Kidney capillary endothelial cell (primary cell): ENCODE results near the gene HPGDS.
"Not testable (repeated sequence)": the region's sequence is repeated elsewhere in the genome, so short reads cannot be mapped to it uniquely, and the experiment has no call there.

Experiments used
- DNase-seq: peaks from one replicate; pipeline ENCODE4 v3.0.0-alpha.2; 2018; ENCODE audit warnings: low spot score

Gene HPGDS

DNA sequence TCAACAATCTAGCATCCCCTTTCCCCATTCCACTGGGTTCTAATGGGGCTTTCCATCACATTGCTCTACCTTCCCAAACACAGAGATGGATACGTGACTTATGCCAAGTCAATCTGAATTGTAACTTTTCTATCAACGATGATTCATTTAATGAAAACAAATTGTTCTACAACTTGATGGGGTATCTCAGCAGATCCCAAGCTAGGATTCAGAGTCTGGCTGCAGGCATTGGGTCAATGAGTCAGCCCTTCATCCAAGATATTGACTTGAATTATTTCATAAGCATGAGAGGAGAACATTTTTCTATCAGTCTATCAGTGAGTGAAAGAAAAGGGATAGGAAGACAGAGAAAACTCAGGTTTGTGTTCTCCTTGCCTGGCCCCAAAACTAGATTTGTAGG lies 15.0 kb upstream of the HPGDS start:
- DNase-seq: no peak

DNA sequence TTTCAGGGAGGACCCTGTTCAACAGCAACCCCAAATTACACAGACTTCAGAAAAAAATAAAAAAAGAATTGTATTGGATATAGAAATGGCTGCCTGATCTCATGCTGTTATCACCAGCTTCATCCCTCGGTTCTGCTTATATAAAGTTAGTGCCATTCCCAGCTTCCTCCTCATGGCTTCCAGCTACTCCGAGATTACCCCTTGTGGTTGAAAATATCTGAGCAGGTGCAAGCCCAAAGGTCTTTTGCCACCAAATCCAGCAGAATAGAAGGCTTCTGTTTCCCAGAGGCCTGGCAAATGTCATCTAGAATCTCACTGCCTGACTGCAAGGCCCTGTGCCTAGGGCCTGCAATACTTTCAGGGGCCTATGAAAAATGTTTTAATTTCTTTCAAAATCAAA lies 13.8 kb upstream of the HPGDS start:
- DNase-seq: no peak

DNA sequence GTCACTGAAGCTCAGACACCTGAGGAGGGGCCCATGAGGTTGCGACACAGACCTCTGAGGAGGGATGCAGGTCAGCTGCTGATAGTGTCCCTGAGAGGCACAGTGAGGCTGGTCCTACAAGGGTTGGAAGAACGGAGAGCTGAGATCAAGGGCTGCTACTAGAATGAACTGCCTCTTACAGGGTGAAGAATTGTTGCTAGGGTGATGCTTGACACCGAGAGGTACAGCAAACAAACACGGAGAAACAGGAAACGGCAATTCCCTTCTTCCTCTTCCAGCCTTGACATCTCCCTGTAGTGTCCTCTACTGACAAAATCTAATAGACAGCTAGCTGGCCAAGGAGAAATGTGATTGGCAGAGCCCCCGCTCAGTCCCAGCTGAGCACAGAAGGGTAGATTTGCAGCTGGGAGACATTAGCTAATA lies 11.8 kb upstream of the HPGDS start:
- no peak for DNase-seq

DNA sequence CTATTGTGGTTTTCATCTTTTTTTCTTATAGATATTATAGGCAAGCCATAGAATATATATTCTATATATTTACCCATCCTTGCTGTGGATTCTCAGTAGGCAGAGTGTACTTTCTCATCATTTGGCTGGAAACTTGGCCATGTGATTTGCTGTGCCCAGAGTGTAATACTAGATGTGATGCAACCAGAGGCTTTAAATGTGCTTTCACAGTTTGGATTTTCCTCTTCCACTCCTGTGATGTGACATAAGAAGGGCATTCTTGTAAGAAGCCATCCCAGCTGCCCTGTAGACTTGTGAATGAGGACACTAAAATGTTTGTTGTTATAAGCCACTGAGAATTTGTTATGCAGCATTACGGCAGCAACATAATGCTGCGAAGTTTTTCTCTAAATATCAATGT lies 10.4 kb upstream of the HPGDS start:
- no peak for DNase-seq

DNA sequence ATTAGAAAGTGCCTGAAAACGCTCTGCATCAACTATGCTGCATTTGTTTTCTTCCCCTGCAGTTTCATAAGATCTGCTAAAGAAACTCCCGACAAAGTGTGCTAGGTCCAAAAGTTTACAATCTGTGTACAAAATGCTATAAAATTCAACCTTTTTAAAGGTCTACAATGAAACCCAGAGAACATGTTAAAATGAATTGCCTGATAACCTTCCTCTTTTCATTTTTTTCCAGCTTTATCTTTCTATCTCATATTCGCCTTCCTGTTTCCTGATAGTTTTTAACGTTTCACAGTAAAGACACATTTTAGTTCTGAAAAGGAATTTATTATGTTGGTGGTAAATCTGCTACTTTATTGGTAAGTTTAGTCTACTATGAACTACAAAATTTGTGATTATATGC lies 9.5 kb upstream of the HPGDS start:
- DNase-seq: no peak

DNA sequence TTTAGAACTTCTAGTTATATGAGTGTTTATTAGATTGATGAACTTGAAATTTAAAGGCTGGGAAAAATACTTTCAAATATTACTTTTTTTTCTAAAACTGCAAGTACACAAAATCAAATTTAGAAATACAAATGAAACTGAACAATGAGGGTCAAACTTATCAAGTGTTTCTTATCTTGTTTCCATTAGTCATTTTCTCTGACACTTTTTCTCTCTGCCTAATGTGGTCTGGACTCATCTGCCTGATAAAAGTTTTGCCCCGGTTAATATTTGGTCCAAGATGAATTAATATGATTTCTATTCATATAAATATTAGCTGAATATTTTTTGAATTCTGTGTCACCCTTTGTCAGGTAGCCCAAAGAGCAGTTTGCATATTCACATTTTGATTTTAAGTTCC lies 8.7 kb upstream of the HPGDS start:
- DNase-seq: no peak

DNA sequence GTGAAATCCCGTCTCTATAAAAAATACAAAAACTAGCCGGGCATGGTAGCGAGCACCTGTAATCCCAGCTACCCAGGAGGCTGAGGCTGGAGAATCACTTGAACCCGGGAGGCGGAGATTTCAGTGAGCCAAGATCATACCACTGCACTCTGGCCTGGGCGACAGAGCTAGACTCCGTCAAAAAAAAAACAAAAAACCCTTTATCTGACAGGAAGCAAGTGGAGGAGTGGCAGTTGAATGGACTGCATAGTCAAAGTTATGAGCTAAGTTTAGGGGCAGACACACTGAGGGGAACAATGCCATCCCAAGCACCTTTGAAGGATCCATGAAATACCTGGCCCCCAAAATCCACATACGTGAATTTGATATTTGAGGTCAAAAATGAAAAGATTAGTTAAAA lies 7.5 kb upstream of the HPGDS start:
- no peak for DNase-seq

DNA sequence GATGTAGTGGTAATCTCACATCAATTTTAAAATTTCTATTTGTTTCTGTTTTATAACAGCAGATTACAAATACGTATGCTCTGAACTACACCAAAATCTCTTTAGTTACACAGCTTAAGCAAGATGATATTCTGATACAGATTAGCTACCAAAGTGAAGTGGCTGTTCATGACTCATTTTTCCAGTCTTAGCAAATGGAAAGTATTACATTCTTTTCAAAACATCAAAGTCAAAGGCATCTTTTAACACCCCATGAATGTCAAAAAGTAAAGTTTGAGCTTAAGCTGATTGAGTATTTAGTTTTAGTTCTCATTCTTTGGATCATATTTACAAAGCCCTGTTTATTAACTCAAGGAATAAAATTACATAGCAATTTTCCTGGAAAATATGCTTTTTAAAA lies 6.6 kb upstream of the HPGDS start:
- DNase-seq: no peak

DNA sequence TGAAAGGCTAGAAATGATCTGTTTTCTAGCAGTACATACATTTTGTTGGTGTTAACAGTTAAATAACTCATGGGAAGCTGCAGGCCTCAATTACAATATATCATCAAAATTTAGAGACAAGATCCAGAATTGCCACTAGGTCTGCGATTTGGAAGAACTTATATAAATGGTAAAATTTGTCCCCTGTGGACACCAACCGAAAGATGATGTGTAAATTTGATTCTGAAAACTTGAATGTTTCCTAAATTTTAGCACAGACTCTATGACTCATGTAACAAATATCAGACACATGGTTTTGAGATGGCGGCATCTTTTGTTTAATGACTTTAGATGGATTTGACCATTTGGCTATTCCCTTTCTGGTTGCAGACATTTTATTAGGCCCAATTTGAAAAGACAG lies 6.0 kb upstream of the HPGDS start:
- DNase-seq: no peak

DNA sequence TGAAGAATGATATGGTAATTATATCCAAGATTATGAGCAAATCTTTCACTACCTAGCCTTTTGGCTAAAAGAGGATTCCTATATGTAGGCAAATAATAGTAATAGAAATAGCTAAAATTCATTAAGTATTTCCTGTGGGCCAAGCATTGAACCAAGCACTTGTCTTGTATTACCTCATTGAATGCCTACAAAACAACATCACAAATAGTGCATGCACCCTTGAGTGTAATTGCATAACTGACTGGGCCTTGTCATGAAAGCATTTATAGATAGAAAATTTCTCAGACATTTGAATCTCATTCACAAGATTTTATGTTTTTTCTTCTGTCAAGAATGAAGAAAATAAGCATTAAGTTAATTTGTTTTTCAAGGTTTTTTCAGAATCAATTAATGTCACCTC lies 3.9 kb upstream of the HPGDS start:
- no peak for DNase-seq

DNA sequence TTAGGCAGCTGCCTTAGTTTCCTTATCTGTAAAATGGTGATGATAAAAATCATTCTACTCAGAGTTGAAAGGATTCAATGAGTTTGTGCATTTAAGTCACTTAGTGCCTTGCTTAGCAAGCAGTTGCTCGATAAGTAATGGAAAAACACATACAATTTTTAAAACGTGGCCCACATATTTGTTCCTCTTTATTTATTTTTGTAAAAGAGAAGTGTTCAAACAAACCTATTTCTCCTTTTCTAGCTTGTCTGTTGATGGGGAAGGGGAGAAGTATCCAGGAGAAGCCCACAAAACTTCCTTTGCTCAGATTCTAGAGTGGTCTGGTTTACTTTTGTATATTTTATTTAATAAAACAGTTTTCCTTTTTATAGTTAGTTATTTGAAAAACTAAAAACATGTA lies 3.3 kb upstream of the HPGDS start:
- DNase-seq: no peak

DNA sequence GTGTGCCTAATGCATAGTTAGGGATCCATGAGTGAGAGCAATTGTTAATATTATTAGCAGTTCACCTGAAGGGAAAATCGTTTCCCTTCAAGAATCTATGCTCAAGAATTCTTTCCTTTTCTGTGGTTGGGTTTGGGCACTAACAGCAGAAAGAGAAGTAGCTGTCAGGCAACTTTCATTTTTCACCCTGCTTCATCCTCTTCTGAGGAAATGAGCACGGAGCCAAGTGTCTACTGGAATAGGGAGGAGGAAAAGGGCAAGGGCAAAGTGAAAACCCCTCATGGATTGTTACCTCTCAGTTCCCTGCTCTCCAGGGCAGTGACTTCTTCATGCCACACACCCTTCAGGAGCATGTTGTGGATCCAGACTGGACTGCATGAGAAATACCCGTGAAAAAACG lies 2.6 kb upstream of the HPGDS start:
- no peak for DNase-seq

DNA sequence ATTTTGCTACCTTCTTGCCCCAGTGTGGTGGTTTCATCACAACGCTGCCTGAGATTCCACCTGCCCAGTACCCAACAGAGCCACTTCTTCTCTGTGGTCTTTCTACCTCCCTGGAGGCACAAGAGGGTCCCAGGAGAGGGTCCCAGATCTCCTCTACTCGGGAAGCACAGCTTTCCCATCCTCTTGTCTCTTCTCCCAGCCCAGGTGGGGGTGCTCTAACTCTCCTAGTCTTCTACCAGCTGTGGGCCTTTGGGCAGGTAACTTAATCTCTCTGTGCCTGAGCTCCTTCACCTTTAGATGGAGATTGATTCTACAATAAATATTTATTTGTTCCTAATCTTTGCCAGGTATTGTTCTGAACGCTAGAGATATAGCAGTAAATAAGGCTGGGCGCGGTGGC lies 1.8 kb upstream of the HPGDS start:
- DNase-seq: no peak

DNA sequence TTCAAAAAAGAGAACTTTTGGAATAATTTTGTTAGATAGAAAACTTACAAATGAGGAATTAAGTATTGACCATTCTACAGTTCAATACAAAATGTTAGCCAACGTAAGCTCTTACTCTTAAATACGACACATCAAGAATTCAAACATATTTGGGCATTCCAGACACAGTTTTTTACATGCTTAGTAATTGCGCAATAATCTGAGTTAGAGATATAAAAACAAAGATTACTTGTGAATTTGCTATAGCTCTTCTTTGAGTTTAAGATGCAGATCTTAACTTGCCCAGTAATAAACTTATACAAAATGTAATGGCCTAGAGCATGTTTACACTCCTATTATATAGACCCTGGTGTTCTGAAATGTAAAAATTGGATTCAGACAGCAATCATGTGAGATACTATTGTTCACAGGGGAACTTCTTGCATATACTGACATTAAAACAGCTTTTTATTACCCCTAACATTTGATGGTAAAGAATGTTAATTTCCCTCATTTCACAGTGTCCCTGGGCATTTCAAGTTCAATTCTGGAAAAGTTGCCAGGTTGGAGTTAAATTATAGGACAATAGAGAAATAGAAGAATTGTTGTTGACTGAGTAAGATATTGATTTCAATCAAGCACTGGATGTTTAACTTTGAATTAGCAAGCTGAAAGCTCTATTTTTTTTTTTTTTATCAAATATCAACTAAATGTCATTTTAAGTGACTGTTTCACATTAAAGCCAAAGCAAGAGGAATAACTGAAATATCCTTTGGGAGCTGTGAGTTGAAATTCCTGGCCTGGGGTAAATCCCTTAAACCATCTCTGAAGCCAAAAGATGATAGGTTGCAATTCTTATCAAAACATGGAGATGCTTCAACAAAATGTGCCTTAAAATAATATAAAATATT lies 910 bp downstream of the HPGDS start:
- DNase-seq: no peak

DNA sequence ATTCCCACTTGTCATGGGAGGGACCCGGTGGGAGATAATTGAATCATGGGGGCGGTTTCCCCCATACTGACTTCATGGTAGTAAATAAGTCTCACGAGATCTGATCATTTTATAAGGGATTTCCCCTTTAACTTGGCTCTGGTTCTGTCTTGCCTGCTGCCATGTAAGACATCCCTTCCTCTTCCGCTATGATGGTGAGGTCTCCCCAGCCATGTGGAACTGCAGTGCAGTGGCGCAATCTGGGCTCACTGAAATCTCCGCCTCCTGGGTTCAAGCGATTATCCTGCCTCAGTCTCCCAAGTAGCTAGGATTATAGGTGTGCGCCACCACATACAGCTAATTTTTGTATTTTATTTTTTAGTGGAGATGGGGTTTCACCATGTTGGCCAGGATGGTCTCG lies 2.9 kb downstream of the HPGDS start:
- no peak for DNase-seq

DNA sequence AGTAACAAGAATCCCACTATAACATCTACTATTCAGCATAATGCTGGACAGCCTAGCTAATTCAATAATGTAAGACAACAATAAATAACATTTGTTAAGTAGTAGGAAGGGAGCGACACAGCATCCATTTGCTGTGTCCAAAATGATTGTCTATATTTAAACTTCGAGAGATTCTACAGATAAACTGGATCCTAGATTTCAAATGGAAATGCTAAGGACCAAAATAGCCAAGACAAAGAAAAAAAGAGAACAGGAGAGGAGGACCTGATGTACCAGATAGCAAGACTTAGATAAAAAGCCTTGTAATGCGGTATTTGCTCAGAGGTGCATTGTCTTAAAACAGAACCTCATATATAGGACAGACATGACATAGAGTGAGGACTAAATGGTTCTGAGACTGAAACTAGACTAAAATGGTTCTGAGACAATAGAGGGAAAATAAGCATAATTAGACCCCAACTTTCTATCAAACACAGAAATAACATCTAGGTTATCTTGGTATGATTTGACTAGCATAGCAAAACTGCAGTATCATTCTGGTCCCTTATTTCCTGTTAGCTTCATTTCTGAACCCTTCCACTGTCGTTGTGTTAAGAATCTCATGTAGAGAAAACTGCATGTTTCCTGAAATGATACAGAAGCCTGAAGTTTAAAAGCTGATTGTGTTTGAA lies 3.8 kb downstream of the HPGDS start:
- DNase-seq: no peak

DNA sequence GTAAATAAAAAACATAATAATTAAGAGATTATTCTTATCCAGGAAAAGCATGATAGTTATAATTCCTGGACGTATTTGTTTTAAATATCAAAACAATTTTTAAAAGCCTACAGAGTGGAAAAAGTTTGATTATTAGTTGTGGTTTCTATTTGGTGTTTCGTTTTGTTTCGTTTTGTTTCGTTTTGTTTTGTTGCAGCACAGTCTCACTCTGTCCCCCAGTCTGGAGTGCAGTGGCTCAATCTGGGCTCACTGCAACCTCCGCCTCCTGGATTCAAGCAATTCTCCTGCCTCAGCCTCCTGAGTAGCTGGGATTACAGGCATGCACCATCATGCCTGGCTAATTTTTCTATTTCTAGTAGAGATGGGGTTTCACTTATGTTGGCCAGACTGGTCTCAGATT lies 5.8 kb downstream of the HPGDS start:
- not testable (repeated sequence) for DNase-seq

DNA sequence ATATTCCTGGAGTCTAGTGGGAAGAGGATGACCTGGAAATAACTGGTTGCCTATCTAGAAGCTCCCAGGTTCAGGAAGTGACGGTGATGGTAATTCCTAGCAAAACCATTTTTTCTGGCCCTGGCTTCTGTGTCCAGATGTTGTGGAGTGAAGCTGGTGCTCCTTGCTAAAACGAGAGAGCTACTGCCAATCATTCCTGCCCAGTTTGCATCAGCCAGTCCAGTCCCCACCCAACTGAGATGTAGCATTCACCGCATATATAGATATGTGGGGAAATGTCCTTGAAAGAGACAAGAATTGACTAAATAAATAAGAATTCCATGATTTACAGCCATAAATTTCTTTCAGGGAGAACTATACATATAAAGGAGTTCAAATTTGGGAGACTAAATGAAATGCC lies 6.3 kb downstream of the HPGDS start:
- no peak for DNase-seq

DNA sequence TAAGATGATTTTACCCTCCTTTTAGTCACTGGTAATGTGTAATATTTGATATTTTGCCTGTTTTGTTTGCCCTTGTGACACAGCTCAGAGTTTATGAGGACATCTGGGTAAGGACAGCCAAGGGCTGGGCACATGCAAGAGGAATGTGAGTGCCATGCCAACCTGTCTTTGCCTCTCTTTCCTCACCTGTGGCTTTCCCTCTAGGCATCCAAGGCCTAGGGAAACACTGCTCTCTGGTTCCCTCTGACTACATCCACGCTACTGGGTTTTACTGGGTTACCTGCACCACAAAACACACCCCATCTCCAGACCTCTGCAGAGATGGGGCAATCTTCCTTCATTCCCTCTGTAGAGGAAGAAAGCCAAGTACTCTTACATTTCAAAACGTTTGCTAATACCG lies 7.7 kb downstream of the HPGDS start:
- DNase-seq: no peak

DNA sequence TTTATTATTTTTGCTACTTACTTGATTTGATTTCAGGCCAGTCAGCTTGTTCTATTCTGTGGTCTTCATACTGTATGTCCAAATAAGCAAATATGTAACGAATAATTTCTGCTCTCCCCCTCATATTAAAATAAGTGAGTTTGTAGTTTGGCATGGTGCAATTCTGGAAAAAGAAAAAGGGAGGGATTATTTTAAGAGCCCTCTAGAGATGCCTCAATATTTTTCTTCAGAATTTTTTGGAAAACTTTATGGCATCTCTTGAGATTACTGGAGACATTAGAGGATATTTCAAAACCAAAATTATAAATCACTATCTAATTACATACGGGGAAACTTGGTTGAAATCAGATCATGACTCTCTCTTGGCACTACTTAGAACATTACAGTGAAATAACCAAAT lies 8.2 kb downstream of the HPGDS start:
- DNase-seq: no peak

DNA sequence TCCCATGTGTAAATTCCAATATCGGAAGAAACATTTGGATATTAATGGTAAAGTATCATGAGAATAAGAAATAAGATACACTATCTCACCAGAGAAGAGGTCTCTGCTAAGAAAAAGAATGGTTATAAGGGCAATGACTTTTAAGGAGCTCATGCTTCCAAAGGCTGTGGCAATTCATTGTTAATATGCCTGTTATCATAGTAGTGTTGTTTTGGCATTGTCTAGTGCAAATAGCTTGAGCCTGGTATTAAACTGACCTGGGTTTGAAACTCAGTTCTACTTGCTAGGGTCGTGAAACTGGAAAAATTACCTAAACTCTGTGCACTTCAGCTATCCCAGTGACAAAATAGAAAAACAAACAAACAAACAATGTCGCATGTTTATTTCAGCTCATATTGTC lies 8.8 kb downstream of the HPGDS start:
- DNase-seq: no peak

DNA sequence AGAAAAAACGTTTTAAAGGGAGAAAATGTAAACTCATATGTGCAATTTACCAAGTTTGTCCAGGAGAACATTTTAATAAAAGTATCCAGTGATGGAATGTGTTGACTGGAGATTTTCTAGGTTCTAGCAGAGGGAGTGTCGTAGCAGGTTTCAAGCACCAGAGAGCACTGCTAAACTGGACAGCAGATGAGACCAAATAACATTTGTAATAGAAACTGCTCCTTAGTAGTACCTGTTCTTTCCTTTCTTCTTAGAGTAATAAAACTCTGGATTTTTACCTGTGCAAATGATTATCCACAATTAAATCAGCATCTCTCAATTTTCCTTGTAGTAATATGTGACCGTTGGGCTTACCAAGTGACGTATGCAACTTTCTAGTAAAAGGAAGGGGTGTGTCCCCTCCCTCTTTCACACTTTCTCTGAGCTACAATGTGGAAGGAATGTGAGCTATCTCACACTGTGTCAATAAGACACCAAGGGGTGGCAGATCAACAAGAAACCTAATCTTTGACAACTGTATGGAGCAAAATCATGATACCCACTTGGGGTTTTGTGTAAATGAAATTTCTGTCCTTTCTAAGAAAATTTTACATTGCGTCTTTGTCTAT lies 9.5 kb downstream of the HPGDS start:
- DNase-seq: no peak

DNA sequence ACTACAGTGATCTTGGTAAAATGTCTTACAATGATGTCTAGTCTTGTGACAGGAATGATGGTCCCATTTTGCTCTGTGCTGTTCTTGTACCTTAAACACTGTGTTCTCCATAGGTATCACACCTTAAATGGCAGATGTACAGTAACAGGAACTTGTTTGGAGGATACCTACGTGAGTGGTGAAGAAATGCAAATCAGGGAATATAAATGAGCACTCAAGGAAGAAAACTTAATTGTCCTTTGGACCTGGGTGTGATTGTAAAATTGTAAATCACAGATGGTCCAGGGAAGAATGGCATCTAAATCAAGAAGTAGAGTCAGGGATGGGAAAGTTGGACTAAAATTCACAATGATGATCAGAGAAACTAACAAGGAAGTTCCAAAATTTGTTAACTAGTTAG lies 12.7 kb downstream of the HPGDS start:
- DNase-seq: no peak
